ENCODE data around the gene ADAM12. TPM values are rescaled to one million over a fixed set of nuclear protein-coding genes. Genes with fewer than 3 reads are reported as not detected.

ADAM12 gene
- total and polyA plus RNA-seq, 10 of the 15 experiments (the other 5 are each of a cell fraction or from before 2014, with no cell fraction given), result under 0.01 to 0.62 (median 0.04) TPM; not detected in 5

DNA sequence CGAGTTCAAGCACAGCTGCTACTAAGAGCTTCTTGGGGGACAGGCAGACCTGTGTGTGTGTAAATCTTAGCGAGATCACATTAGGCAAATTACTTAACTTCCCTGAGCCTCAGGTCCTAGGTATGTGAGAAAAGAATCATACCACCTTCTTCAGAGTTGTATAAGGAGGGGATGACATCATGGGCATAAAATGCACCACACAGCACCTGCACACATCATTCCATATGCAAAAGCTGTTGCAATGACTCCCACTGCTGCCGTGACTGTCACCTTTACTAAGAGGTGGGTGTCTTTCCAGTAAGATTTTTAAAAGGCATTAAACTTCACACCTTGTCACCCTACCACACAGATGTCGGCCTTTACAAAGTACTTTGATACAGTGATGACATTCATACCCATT lies 345.9 kb downstream of the ADAM12 start:
- no TSS peak for BruUV-seq (replicated peaks)
- intact Hi-C loops (cut with micrococcal nuclease; ENCODE audit: unreplicated experiment), result no loop called here
- peak overlapping the region; percentile 61 for H2AFZ ChIP-seq (ENCODE audit: control insufficient read depth, low read depth, low read length)

DNA sequence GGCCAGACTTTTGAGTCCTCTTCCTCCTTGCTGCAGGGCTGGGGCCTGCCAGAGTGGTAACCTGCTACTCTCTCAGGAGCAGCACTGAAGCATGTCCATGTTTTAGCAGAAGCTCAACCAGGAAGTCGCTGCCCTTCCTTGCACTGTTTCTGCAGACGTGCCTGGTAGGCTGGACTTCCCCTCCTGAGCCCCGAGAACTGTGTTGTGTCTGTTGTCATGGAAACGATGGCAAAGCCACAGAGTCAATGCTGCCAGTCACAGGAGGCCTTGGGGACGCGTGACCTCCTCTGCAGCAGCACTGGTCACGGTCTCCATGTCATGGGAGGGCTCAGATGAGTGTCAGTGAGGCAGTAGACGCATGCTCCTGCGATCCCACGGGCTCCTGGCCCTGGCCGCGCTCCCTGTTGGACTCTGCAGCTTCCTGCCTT lies 346.5 kb downstream of the ADAM12 start:
- no TSS peak for BruUV-seq (replicated peaks)
- Histone ChIP-seq H3K9ac (ENCODE audit: control insufficient read depth, insufficient read depth, low read length) (no peak overlapping the region), H3K27me3 (replicated peaks in 1 of 2; ENCODE audit: control insufficient read depth in 2 of 2, insufficient read depth in 2 of 2, low read length in 1 of 2) (no peaks in the 10 kb centered on the region), H3K9me3 (replicated peaks; ENCODE audit: control insufficient read depth, insufficient read depth, low read length) (peaks cover 1% of the 10 kb centered on the region; the same call in 1 of the 3 replicates), H3K4me3 (no peak overlapping the region), H4K20me1 (ENCODE audit: control insufficient read depth, insufficient read depth) (no peaks in the 10 kb centered on the region), H3K79me2 (ENCODE audit: control insufficient read depth, insufficient read depth, low read length) (no peaks in the 10 kb centered on the region), H2AFZ (ENCODE audit: control insufficient read depth, low read depth, low read length) (peak overlapping the region; percentile 61), H3K27ac (ENCODE audit: control insufficient read depth, insufficient read depth) (no peak overlapping the region), H3K36me3 (ENCODE audit: control insufficient read depth in 2 of 2, insufficient read depth in 2 of 2, low read length in 1 of 2) (no peaks in the 10 kb centered on the region), H3K4me2 (ENCODE audit: control insufficient read depth, insufficient read depth) (peak overlapping the region; percentile 44; the same call in 1 of the 2 replicates), H3K4me1 (ENCODE audit: control insufficient read depth, insufficient read depth, low read length) (peaks cover 13% of the 10 kb centered on the region)
- ChIA-PET POLR2A (no interaction called here), RAD21 (ENCODE audit: unreplicated experiment) (interaction anchor here (0.8 kb wide), 1 partner anchor 242 kb away, joined by 4 read pairs; no protein-coding TSS in a partner anchor), SMC1A (ENCODE audit: uncharacterized antibody, unreplicated experiment) (interaction anchor here (0.7 to 0.8 kb wide), 2 partner anchors 11 to 35 kb away, joined by 3 to 4 read pairs; no protein-coding TSS in a partner anchor), CTCF (interaction anchor here (1.0 kb wide), 1 partner anchor 48 kb away, joined by 3 read pairs; no protein-coding TSS in a partner anchor)
- 0% methylated on average over 12 of the region's 12 CpGs for WGBS (ENCODE audit: insufficient coverage, insufficient replicate concordance, low lambda C conversion rate, missing lambda C conversion rate)
- intact Hi-C loops (cut with micrococcal nuclease; ENCODE audit: unreplicated experiment) (no loop called here), in situ Hi-C loops (cut with MboI) (loop anchor here (10.0 kb wide), 1 partner anchor 337 kb away; no protein-coding TSS in a partner anchor)
- ATAC-seq, result peak; percentile 98
- peak; percentile 95 for DNase-seq (ENCODE audit: low read depth, low spot score)
- peak; percentile 96 for FAIRE-seq
- TF ChIP-seq BHLHE40 (IDR thresholded peaks at IDR 0.05; ENCODE audit: borderline replicate concordance in 1 of 2, low read depth in 2 of 2, low read length in 1 of 2) (peak; percentile 98), ETV6 (conservative IDR thresholded peaks at IDR 0.05 in 1 of 2, IDR thresholded peaks at IDR 0.05 in 1 of 2; ENCODE audit: borderline replicate concordance in 1 of 2, low read depth in 1 of 2) (0 out of 4 replicates have a peak, but pooled peaks of 1 of the 2 experiments have one; percentile 27), FOXK2 (IDR thresholded peaks at IDR 0.05) (peak; percentile 53; the same call in 1 of the 2 replicates), HDGF (IDR thresholded peaks at IDR 0.05) (peak; percentile 64; the same call in 1 of the 2 replicates), ATF7 (IDR thresholded peaks at IDR 0.05; ENCODE audit: low read depth) (peak; percentile 17; the same call in 1 of the 2 replicates), SP1 (IDR thresholded peaks at IDR 0.05; ENCODE audit: low read depth, low read length) (peak; percentile 83), NR2C2 (IDR thresholded peaks at IDR 0.05; ENCODE audit: borderline replicate concordance, control insufficient read depth, insufficient read length, low read depth) (no peak), TCF12 (IDR thresholded peaks at IDR 0.05; ENCODE audit: low read depth, low read length) (peak; percentile 62; the same call in 1 of the 2 replicates), POLR2AphosphoS2 (IDR thresholded peaks at IDR 0.05; ENCODE audit: low read depth, low read length) (no peak)
- TF ChIP-seq, protein P1, sequence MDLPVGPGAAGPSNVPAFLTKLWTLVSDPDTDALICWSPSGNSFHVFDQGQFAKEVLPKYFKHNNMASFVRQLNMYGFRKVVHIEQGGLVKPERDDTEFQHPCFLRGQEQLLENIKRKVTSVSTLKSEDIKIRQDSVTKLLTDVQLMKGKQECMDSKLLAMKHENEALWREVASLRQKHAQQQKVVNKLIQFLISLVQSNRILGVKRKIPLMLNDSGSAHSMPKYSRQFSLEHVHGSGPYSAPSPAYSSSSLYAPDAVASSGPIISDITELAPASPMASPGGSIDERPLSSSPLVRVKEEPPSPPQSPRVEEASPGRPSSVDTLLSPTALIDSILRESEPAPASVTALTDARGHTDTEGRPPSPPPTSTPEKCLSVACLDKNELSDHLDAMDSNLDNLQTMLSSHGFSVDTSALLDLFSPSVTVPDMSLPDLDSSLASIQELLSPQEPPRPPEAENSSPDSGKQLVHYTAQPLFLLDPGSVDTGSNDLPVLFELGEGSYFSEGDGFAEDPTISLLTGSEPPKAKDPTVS (IDR thresholded peaks at IDR 0.05; ENCODE audit: low read depth, low read length), result no peak
- TF ChIP-seq, protein P2, sequence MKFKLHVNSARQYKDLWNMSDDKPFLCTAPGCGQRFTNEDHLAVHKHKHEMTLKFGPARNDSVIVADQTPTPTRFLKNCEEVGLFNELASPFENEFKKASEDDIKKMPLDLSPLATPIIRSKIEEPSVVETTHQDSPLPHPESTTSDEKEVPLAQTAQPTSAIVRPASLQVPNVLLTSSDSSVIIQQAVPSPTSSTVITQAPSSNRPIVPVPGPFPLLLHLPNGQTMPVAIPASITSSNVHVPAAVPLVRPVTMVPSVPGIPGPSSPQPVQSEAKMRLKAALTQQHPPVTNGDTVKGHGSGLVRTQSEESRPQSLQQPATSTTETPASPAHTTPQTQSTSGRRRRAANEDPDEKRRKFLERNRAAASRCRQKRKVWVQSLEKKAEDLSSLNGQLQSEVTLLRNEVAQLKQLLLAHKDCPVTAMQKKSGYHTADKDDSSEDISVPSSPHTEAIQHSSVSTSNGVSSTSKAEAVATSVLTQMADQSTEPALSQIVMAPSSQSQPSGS (IDR thresholded peaks at IDR 0.05; ENCODE audit: low read length), result no peak

More for the DNA sequence above, 345.9 kb downstream of the ADAM12 start:
- Histone ChIP-seq H3K4me3 (no peak overlapping the region), H3K9ac (ENCODE audit: control insufficient read depth, insufficient read depth, low read length) (no peak overlapping the region), H3K27ac (ENCODE audit: control insufficient read depth, insufficient read depth) (no peak overlapping the region), H3K4me1 (ENCODE audit: control insufficient read depth, insufficient read depth, low read length) (peaks cover 13% of the 10 kb centered on the region), H3K4me2 (ENCODE audit: control insufficient read depth, insufficient read depth) (peak overlapping the region; percentile 44; the same call in 1 of the 2 replicates), H4K20me1 (ENCODE audit: control insufficient read depth, insufficient read depth) (no peaks in the 10 kb centered on the region), H3K36me3 (ENCODE audit: control insufficient read depth in 2 of 2, insufficient read depth in 2 of 2, low read length in 1 of 2) (no peaks in the 10 kb centered on the region), H3K79me2 (ENCODE audit: control insufficient read depth, insufficient read depth, low read length) (no peaks in the 10 kb centered on the region), H3K9me3 (replicated peaks; ENCODE audit: control insufficient read depth, insufficient read depth, low read length) (peaks cover 1% of the 10 kb centered on the region; the same call in 1 of the 3 replicates), H3K27me3 (replicated peaks in 1 of 2; ENCODE audit: control insufficient read depth in 2 of 2, insufficient read depth in 2 of 2, low read length in 1 of 2) (no peaks in the 10 kb centered on the region)
- FAIRE-seq, result no peak
- 15% methylated on average over 4 of the region's 4 CpGs for WGBS (ENCODE audit: insufficient coverage, insufficient replicate concordance, low lambda C conversion rate, missing lambda C conversion rate)
- ChIA-PET SMC1A (ENCODE audit: uncharacterized antibody, unreplicated experiment) (interaction anchor here (0.7 kb wide), 1 partner anchor 11 kb away, joined by 4 read pairs; no protein-coding TSS in a partner anchor), CTCF (interaction anchor here (1.0 kb wide), 1 partner anchor 48 kb away, joined by 3 read pairs; no protein-coding TSS in a partner anchor), POLR2A (no interaction called here), RAD21 (ENCODE audit: unreplicated experiment) (interaction anchor here (0.8 kb wide), 1 partner anchor 242 kb away, joined by 4 read pairs; no protein-coding TSS in a partner anchor)
- TF ChIP-seq ATF7 (IDR thresholded peaks at IDR 0.05; ENCODE audit: low read depth) (peak; percentile 26; the same call in 1 of the 2 replicates), JUNB (IDR thresholded peaks at IDR 0.05) (no peak)
- DNase-seq (ENCODE audit: low read depth, low spot score), result no peak
- peak; percentile 3; the same call in 2 of the 3 replicates for ATAC-seq
- in situ Hi-C loops (cut with MboI), result loop anchor here (10.0 kb wide), 1 partner anchor 338 kb away; no protein-coding TSS in a partner anchor

Measured in GM12878 (cell line).